ENCODE data around the gene FAM187B.

DNA sequence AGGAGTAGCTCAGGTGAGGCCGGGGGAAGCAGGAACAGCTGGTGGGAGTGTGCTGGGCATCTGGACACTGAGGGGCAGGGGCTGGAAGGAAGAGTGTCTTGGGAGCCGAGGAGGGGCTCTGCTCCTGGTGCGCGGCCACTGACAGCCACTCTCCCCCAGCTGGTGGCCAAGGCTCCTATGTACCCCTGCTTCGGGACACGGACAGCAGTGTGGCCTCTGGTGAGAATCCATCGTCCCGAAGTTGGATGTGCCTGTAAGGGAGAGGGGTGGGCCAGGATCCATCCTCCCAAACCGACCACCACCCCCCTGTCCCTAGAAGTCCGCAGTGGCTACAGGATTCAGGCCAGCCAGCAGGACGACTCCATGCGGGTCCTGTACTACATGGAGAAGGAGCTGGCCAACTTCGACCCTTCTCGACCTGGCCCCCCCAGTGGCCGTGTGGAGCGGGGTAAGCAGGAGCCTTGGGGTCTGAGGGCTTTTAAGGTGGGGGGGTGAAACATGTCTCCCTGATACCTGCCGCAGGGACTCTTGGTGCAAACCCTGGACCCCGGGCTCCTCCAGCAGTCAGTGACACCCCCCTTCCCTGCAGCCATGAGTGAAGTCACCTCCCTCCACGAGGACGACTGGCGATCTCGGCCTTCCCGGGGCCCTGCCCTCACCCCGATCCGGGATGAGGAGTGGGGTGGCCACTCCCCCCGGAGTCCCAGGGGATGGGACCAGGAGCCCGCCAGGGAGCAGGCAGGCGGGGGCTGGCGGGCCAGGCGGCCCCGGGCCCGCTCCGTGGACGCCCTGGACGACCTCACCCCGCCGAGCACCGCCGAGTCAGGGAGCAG lies 38.2 kb upstream of the FAM187B start:
- TF ChIP-seq, protein P1, sequence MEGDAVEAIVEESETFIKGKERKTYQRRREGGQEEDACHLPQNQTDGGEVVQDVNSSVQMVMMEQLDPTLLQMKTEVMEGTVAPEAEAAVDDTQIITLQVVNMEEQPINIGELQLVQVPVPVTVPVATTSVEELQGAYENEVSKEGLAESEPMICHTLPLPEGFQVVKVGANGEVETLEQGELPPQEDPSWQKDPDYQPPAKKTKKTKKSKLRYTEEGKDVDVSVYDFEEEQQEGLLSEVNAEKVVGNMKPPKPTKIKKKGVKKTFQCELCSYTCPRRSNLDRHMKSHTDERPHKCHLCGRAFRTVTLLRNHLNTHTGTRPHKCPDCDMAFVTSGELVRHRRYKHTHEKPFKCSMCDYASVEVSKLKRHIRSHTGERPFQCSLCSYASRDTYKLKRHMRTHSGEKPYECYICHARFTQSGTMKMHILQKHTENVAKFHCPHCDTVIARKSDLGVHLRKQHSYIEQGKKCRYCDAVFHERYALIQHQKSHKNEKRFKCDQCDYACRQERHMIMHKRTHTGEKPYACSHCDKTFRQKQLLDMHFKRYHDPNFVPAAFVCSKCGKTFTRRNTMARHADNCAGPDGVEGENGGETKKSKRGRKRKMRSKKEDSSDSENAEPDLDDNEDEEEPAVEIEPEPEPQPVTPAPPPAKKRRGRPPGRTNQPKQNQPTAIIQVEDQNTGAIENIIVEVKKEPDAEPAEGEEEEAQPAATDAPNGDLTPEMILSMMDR (IDR thresholded peaks at IDR 0.05; ENCODE audit: insufficient read depth, low read length): no peak
- TF ChIP-seq, protein P2, sequence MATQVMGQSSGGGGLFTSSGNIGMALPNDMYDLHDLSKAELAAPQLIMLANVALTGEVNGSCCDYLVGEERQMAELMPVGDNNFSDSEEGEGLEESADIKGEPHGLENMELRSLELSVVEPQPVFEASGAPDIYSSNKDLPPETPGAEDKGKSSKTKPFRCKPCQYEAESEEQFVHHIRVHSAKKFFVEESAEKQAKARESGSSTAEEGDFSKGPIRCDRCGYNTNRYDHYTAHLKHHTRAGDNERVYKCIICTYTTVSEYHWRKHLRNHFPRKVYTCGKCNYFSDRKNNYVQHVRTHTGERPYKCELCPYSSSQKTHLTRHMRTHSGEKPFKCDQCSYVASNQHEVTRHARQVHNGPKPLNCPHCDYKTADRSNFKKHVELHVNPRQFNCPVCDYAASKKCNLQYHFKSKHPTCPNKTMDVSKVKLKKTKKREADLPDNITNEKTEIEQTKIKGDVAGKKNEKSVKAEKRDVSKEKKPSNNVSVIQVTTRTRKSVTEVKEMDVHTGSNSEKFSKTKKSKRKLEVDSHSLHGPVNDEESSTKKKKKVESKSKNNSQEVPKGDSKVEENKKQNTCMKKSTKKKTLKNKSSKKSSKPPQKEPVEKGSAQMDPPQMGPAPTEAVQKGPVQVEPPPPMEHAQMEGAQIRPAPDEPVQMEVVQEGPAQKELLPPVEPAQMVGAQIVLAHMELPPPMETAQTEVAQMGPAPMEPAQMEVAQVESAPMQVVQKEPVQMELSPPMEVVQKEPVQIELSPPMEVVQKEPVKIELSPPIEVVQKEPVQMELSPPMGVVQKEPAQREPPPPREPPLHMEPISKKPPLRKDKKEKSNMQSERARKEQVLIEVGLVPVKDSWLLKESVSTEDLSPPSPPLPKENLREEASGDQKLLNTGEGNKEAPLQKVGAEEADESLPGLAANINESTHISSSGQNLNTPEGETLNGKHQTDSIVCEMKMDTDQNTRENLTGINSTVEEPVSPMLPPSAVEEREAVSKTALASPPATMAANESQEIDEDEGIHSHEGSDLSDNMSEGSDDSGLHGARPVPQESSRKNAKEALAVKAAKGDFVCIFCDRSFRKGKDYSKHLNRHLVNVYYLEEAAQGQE (IDR thresholded peaks at IDR 0.05; ENCODE audit: insufficient replicate concordance, low read depth): no peak
- TF ChIP-seq POLR2AphosphoS5 (IDR thresholded peaks at IDR 0.05; ENCODE audit: low read depth) (no peak), SPI1 (IDR thresholded peaks at IDR 0.05; ENCODE audit: borderline replicate concordance, low read depth) (no peak)

All from HL-60 (cell line).